ENCODE measurements around the gene FIBIN.
"Not testable (repeated sequence)": the region's sequence is repeated elsewhere in the genome, so short reads cannot be mapped to it uniquely, and the experiment has no call there.

The FIBIN gene

GRCh38 chr11:26977209-26977608 lies 16.7 kb upstream of the FIBIN start:
- DNase-seq = not testable (repeated sequence)

GRCh38 chr11:26983645-26984044 lies 10.3 kb upstream of the FIBIN start:
- DNase-seq = no peak

- no peak for DNase-seq
Measured at GRCh38 chr11:26985470-26985869, 8.4 kb upstream of the FIBIN start.

GRCh38 chr11:26985943-26986342 lies 8.0 kb upstream of the FIBIN start:
- DNase-seq = no peak

- no peak for DNase-seq
Measured at GRCh38 chr11:26987272-26987671, 6.6 kb upstream of the FIBIN start.

GRCh38 chr11:26987731-26988130 lies 6.2 kb upstream of the FIBIN start:
- no peak for DNase-seq

- DNase-seq = no peak
Measured at GRCh38 chr11:26992031-26992541, 1.8 kb upstream of the FIBIN start.

GRCh38 chr11:26994631-26995095 lies 751 bp downstream of the FIBIN start:
- DNase-seq = peak in 8 of 58 donors; percentile 3 to 44 (median 20)

- DNase-seq = no peak
Measured at GRCh38 chr11:26995701-26996460, 2.0 kb downstream of the FIBIN start.

- no peak for DNase-seq
Measured at GRCh38 chr11:26997378-26997777, 3.5 kb downstream of the FIBIN start.

- DNase-seq = not testable (repeated sequence)
Measured at GRCh38 chr11:27001136-27001730, 7.3 kb downstream of the FIBIN start.

GRCh38 chr11:27002431-27002830 lies 8.5 kb downstream of the FIBIN start:
- DNase-seq = no peak

GRCh38 chr11:27002838-27003237 lies 8.9 kb downstream of the FIBIN start:
- no peak for DNase-seq

- DNase-seq = no peak
Measured at GRCh38 chr11:27004103-27004502, 10.2 kb downstream of the FIBIN start.

- DNase-seq = no peak
Measured at GRCh38 chr11:27008811-27009535, 15.1 kb downstream of the FIBIN start.

- DNase-seq = no peak
Measured at GRCh38 chr11:27011560-27012233, 17.8 kb downstream of the FIBIN start.

- peak in 12 of 58 donors; percentile 1 to 16 (median 10) for DNase-seq
Measured at GRCh38 chr11:27012234-27012921, 18.5 kb downstream of the FIBIN start.

- DNase-seq = peak in 2 of 58 donors; percentile 10 to 35
Measured at GRCh38 chr11:27013781-27014361, 20.0 kb downstream of the FIBIN start.

GRCh38 chr11:27018902-27019529 lies 25.1 kb downstream of the FIBIN start:
- no peak for DNase-seq

- DNase-seq = no peak
Measured at GRCh38 chr11:27020751-27021150, 26.8 kb downstream of the FIBIN start.
